CD14-positive monocyte (primary cell): ENCODE measurements around the gene TBX10. TPM values are rescaled to one million over a fixed set of nuclear protein-coding genes. Genes with fewer than 3 reads are reported as not detected.

ENCODE experiments used
- DNase-seq, 3 donors: peaks; one replicate each; pipeline ENCODE4 v3.0.0-alpha.2; 2011 to 2022
- H2AFZ ChIP-seq: 2 replicates; pipeline ENCODE4 v1.6.0; 2012; ENCODE audit warnings: mild to moderate bottlenecking, low read depth, low read length, inconsistent platforms; ENCODE audit not compliant: insufficient read depth, poor library complexity, severe bottlenecking
- H3K27ac ChIP-seq, 2 donors: 1 replicate in 1 of 2; 2 replicates in 1 of 2; pipeline ENCODE4 v1.5.1; 2012 to 2013; ENCODE audit warnings: low read length in 2 of 2, control low read depth in 1 of 2, inconsistent platforms in 1 of 2, low read depth in 1 of 2, mild to moderate bottlenecking in 1 of 2
- H3K27me3 ChIP-seq, 2 donors: one replicate each; pipeline versions ENCODE4 v1.6.0 to v1.6.1; 2011 to 2013; ENCODE audit warnings: low read length in 2 of 2; ENCODE audit not compliant: control insufficient read depth in 2 of 2, insufficient read depth in 2 of 2
- H3K36me3 ChIP-seq, 2 donors: replicated peaks in 1 of 2; 1 replicate in 1 of 2; 2 replicates in 1 of 2; pipeline versions ENCODE4 v1.5.1 to v1.6.1; 2012 to 2013; ENCODE audit warnings: low read length in 2 of 2, control low read depth in 1 of 2, inconsistent platforms in 1 of 2, mild to moderate bottlenecking in 1 of 2; ENCODE audit not compliant: insufficient read depth in 2 of 2, control insufficient read depth in 1 of 2
- H3K4me1 ChIP-seq, 2 donors: 1 replicate in 1 of 2; 2 replicates in 1 of 2; pipeline versions ENCODE4 v1.5.1 to v1.6.1; 2012 to 2013; ENCODE audit warnings: low read length in 2 of 2, control low read depth in 1 of 2, inconsistent platforms in 1 of 2, mild to moderate bottlenecking in 1 of 2, moderate library complexity in 1 of 2; ENCODE audit not compliant: insufficient read depth in 2 of 2, control insufficient read depth in 1 of 2
- H3K4me2 ChIP-seq: replicated peaks from 2 replicates; pipeline ENCODE3; 2012; ENCODE audit warnings: low read length, moderate library complexity, mild to moderate bottlenecking; ENCODE audit not compliant: poor library complexity, severe bottlenecking; ENCODE audit errors: extremely low read depth
- H3K4me3 ChIP-seq, 3 experiments: fragments of 200-600 bp in 1 of 3; sonication (generic) in 1 of 3; replicated peaks in 1 of 3; 1 replicate in 2 of 3; 2 replicates in 1 of 3; pipeline ENCODE4 v1.5.1; 2011 to 2013; ENCODE audit warnings: low read length in 3 of 3, mild to moderate bottlenecking in 3 of 3, control low read depth in 2 of 3, low read depth in 2 of 3, inconsistent platforms in 1 of 3, moderate library complexity in 1 of 3
- H3K79me2 ChIP-seq: 2 replicates; pipeline ENCODE4 v1.6.0; 2012; ENCODE audit warnings: mild to moderate bottlenecking, control low read depth, inconsistent platforms, low read length, moderate library complexity; ENCODE audit not compliant: insufficient read depth
- H3K9ac ChIP-seq: 2 replicates; pipeline ENCODE4 v1.6.0; 2017; ENCODE audit warnings: low read length, mild to moderate bottlenecking; ENCODE audit not compliant: insufficient read depth, poor library complexity, severe bottlenecking
- H3K9me3 ChIP-seq, 2 donors: replicated peaks in 1 of 2; 1 replicate in 1 of 2; 2 replicates in 1 of 2; pipeline versions ENCODE4 v1.5.1 to v1.6.1; 2012 to 2013; ENCODE audit warnings: low read length in 2 of 2, control low read depth in 1 of 2; ENCODE audit not compliant: control insufficient read depth in 1 of 2, insufficient read depth in 1 of 2
- H4K20me1 ChIP-seq: 2 replicates; pipeline ENCODE4 v1.6.0; 2012; ENCODE audit warnings: mild to moderate bottlenecking, low read length, control low read depth, moderate library complexity; ENCODE audit not compliant: insufficient read depth
- H3K27ac Mint-ChIP-seq, 7 donors: one replicate each; pipeline ENCODE4 v1.8.0; 2020; ENCODE audit warnings: mild to moderate bottlenecking in 7 of 7, mixed read lengths in 7 of 7, moderate library complexity in 6 of 7, inconsistent platforms in 2 of 7
- H3K27me3 Mint-ChIP-seq, 3 donors: one replicate each; pipeline ENCODE4 v1.8.0; 2021 to 2022; ENCODE audit warnings: low read depth in 3 of 3, mild to moderate bottlenecking in 3 of 3, mixed read lengths in 3 of 3, moderate library complexity in 3 of 3, inconsistent platforms in 1 of 3
- H3K36me3 Mint-ChIP-seq, 2 donors: one replicate each; pipeline ENCODE4 v1.8.0; 2020; ENCODE audit warnings: mixed read lengths in 2 of 2, inconsistent platforms in 1 of 2, mild to moderate bottlenecking in 1 of 2
- H3K4me1 Mint-ChIP-seq: one replicate; pipeline ENCODE4 v1.8.0; 2020; ENCODE audit warnings: mild to moderate bottlenecking, mixed read lengths
- H3K4me3 Mint-ChIP-seq, 2 donors: one replicate each; pipeline ENCODE4 v1.8.0; 2020; ENCODE audit warnings: mild to moderate bottlenecking in 2 of 2, mixed read lengths in 2 of 2, moderate library complexity in 1 of 2
- H3K9me3 Mint-ChIP-seq, 7 donors: one replicate each; pipeline ENCODE4 v1.8.0; 2020 to 2022; ENCODE audit warnings: mixed read lengths in 7 of 7, mild to moderate bottlenecking in 6 of 7, moderate library complexity in 6 of 7, inconsistent platforms in 2 of 7
- CTCF ChIP-seq: fragments of 200-600 bp; IDR thresholded peaks from one replicate; pipeline ENCODE4 v1.8.0; 2022; ENCODE audit warnings: antibody characterized with exemption, mild to moderate bottlenecking
- WGBS: methylation state at CpG from one replicate; pipeline ENCODE4 v1.1.5; 2013; ENCODE audit warnings: missing lambda C conversion rate; ENCODE audit not compliant: insufficient coverage; 5-methylcytosine and 5-hydroxymethylcytosine counted together
- intact Hi-C, 2 donors: fragments of 100-400 bp; cut with micrococcal nuclease; formaldehyde crosslinking; loops; one replicate each; pipeline versions ENCODE4 v1.15.0 to v1.15.1; 2023
- polyA plus RNA-seq, 3 donors: library from polyadenylated mRNA; depleted of rRNA in 1 of 3; unstranded in 2 of 3; stranded (reverse) in 1 of 3; fragments of 300-500 nt in 2 of 3; fragments of >200 nt in 1 of 3; fragmentation: Illumina TruSeq in 2 of 3; gene quantifications; 1 replicate in 2 of 3; 2 replicates in 1 of 3; pipeline ENCODE4 v1.2.3, GENCODE V29; 2012 to 2021

TBX10 gene
- polyA plus RNA-seq, 3 donors = not detected

DNA sequence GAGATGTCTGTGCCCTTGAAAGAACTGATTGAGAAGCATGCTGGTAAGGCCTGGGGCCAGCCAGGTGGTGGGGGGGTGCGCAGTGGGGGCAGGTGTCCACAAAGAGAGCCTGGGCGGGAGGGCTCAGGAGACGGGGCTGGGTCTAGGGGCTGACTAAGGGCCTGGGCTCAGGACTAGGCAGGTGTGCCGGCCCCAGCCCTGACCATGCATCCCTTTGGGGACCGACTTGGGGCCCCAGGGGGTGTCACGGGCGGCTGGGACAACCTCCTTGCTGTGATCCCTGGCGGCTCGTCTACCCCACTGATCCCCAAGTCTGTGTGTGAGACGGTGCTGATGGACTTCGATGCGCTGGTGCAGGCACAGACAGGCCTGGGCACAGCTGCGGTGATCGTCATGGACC lies 28.4 kb downstream of the TBX10 start:
- no peaks in the 10 kb centered on the region for H4K20me1 ChIP-seq
- no peak overlapping the region for H3K9ac ChIP-seq
- H3K4me1 Mint-ChIP-seq = peaks cover 29% of the 10 kb centered on the region

DNA sequence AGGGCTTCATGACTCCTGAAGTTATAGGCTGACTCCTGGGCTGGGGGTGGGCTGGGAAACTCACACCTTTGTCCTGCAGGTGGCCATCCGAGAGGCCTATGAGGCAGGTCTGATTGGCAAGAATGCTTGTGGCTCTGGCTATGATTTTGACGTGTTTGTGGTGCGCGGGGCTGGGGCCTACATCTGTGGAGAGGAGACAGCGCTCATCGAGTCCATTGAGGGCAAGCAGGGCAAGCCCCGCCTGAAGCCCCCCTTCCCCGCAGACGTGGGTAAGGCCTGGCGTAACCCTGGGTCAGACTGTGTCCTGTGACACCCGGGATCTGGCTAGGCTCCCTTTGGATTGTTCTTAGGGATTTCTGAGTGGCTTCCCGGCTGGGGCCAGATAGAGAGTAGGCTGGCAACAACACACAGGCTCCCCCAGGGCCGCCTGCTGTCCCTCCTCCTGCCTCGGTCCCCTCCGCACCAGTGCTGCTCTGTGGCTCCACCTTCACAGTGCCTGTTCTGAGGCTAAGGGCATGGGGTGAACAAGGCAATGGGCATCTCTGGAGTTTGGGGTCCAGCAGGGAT lies 29.2 kb downstream of the TBX10 start:
- Mint-ChIP-seq H3K27me3 (peaks cover 2 to 4% (median 3%) of the 10 kb centered on the region in 3 donors), H3K4me3 (no peak overlapping the region), H3K4me1 (peaks cover 30% of the 10 kb centered on the region), H3K36me3 (peaks cover 41 to 43% of the 10 kb centered on the region in 2 donors), H3K9me3 (no peaks in the 10 kb centered on the region), H3K27ac (peak overlapping the region in 1 of 7 donors; percentile 35)
- Histone ChIP-seq H3K9me3 (no peaks in the 10 kb centered on the region), H4K20me1 (no peaks in the 10 kb centered on the region), H2AFZ (no peak overlapping the region), H3K79me2 (peaks cover 13% of the 10 kb centered on the region), H3K27me3 (peaks cover 0 to 1% of the 10 kb centered on the region in 2 donors), H3K4me1 (peaks cover 31 to 37% of the 10 kb centered on the region in 2 donors), H3K4me2 (no peak overlapping the region), H3K36me3 (peaks cover 41 to 44% of the 10 kb centered on the region in 2 donors), H3K4me3 (no peak overlapping the region), H3K27ac (no peak overlapping the region), H3K9ac (no peak overlapping the region)
- intact Hi-C loops = no loop called here
- no peak for TF ChIP-seq CTCF
- no peak for DNase-seq
- WGBS = 96% methylated on average over 14 of the region's 15 CpGs

More for the DNA sequence above, 28.4 kb downstream of the TBX10 start:
- H3K4me2 ChIP-seq = no peak overlapping the region
- H3K9me3 ChIP-seq = no peaks in the 10 kb centered on the region
- H3K27ac ChIP-seq = no peak overlapping the region
- no peak for DNase-seq
- no peak overlapping the region for H3K27ac Mint-ChIP-seq
- H2AFZ ChIP-seq = no peak overlapping the region
- 93% methylated on average over 9 of the region's 14 CpGs for WGBS
- H3K36me3 Mint-ChIP-seq = peaks cover 41 to 43% of the 10 kb centered on the region in 2 donors
- no peak overlapping the region for H3K4me3 Mint-ChIP-seq
- TF ChIP-seq CTCF = no peak
- peaks cover 32 to 40% of the 10 kb centered on the region in 2 donors for H3K4me1 ChIP-seq
- intact Hi-C loops = no loop called here
- no peaks in the 10 kb centered on the region for H3K9me3 Mint-ChIP-seq
- peaks cover 13% of the 10 kb centered on the region for H3K79me2 ChIP-seq
- peaks cover 41 to 44% of the 10 kb centered on the region in 2 donors for H3K36me3 ChIP-seq
- H3K4me3 ChIP-seq = no peak overlapping the region
- peaks cover 7 to 10% (median 8%) of the 10 kb centered on the region in 3 donors for H3K27me3 Mint-ChIP-seq
- H3K27me3 ChIP-seq = peaks cover 0 to 8% of the 10 kb centered on the region in 2 donors
